ENCODE data around the gene PRRX2.

Gene PRRX2

GRCh38 chr9:129637102-129637501, 28.3 kb upstream of the PRRX2 start:
- no peak for DNase-seq

GRCh38 chr9:129637673-129638439, 27.6 kb upstream of the PRRX2 start:
- DNase-seq = no peak

- no peak for DNase-seq
Observed at GRCh38 chr9:129639034-129639630, 26.3 kb upstream of the PRRX2 start.

GRCh38 chr9:129639756-129640085, 25.7 kb upstream of the PRRX2 start:
- DNase-seq = no peak

- DNase-seq = peak; percentile 90
Observed at GRCh38 chr9:129640086-129640870, 25.2 kb upstream of the PRRX2 start.

- peak; percentile 46 for DNase-seq
Observed at GRCh38 chr9:129640871-129641749, 24.3 kb upstream of the PRRX2 start.

GRCh38 chr9:129641750-129642585, 23.5 kb upstream of the PRRX2 start, which contains the start of gene ASB6:
Gene ASB6 (minus strand): TSS chr9:129642151. CDS start chr9:129641999, 152 bp downstream.
- peak; percentile 97 for DNase-seq

- DNase-seq = no peak
Observed at GRCh38 chr9:129643706-129644105, 21.7 kb upstream of the PRRX2 start.

GRCh38 chr9:129644365-129644764, 21.1 kb upstream of the PRRX2 start:
- no peak for DNase-seq

GRCh38 chr9:129644902-129645301, 20.5 kb upstream of the PRRX2 start:
- DNase-seq = no peak

GRCh38 chr9:129646252-129646651, 19.2 kb upstream of the PRRX2 start:
- no peak for DNase-seq

GRCh38 chr9:129646654-129647053, 18.8 kb upstream of the PRRX2 start:
- no peak for DNase-seq

GRCh38 chr9:129647635-129648034, 17.8 kb upstream of the PRRX2 start:
- DNase-seq = no peak

GRCh38 chr9:129648092-129648763, 17.2 kb upstream of the PRRX2 start:
- no peak for DNase-seq

- no peak for DNase-seq
Observed at GRCh38 chr9:129648764-129649115, 16.7 kb upstream of the PRRX2 start.

- no peak for DNase-seq
Observed at GRCh38 chr9:129649726-129650679, 15.4 kb upstream of the PRRX2 start.

- DNase-seq = no peak
Observed at GRCh38 chr9:129650680-129651235, 14.7 kb upstream of the PRRX2 start.

GRCh38 chr9:129653823-129654553, 11.5 kb upstream of the PRRX2 start:
- no peak for DNase-seq

- DNase-seq = peak; percentile 43
Observed at GRCh38 chr9:129654554-129655040, 10.8 kb upstream of the PRRX2 start.

Data from NCI-H69 (cell line).